PC-3 (cell line): Measurements from ENCODE around the gene RPL37A. TPM values are rescaled to one million over a fixed set of nuclear protein-coding genes. Genes with fewer than 3 reads are reported as not detected.

Experiments used
- ATAC-seq: fragments of 200-7000 bp; cut with Tn5 transposase; 2 replicates; pipeline ENCODE4 v1.9.1; 2020; ENCODE audit warnings: mild to moderate bottlenecking, moderate library complexity
- BruUV-seq: library from RNA; stranded (reverse); fragments of 400-500 nt; replicated peaks from 2 replicates; lab custom pipeline; 2021; lab: Mats Ljungman, UMichigan
- CTCF ChIA-PET: fragments of 300-600 bp; sonication (Branson Sonifier 250); formaldehyde crosslinking; loops from one replicate; lab custom pipeline; 2022; ENCODE audit warnings: antibody characterized with exemption; lab: Charles Lee
- POLR2A ChIA-PET: fragments of 300-600 bp; sonication (Branson Sonifier 250); formaldehyde crosslinking; loops from one replicate; lab custom pipeline; 2022; ENCODE audit warnings: antibody characterized with exemption; ENCODE audit not compliant: unreplicated experiment; lab: Charles Lee
- DNase-seq: peaks from one replicate; pipeline ENCODE4 v3.0.0-alpha.2; 2015
- H2AFZ ChIP-seq: fragments of 300-600 bp; sonication (generic); 2 replicates; pipeline ENCODE4 v1.6.0; 2016; ENCODE audit warnings: antibody characterized with exemption, low read length
- H3F3A ChIP-seq: fragments of 300-600 bp; sonication (generic); one replicate; pipeline ENCODE4 v1.6.0; 2017; ENCODE audit warnings: antibody characterized with exemption, low read length, control low read depth, mild to moderate bottlenecking; ENCODE audit not compliant: unreplicated experiment
- H3K27ac ChIP-seq: fragments of 300-600 bp; sonication (generic); 2 replicates; pipeline ENCODE4 v1.5.1; 2016; ENCODE audit warnings: mild to moderate bottlenecking, low read length
- H3K27me3 ChIP-seq: fragments of 300-600 bp; sonication (generic); 2 replicates; pipeline ENCODE4 v1.6.1; 2016; ENCODE audit warnings: low read length, mixed read lengths
- H3K36me3 ChIP-seq: fragments of 300-600 bp; sonication (generic); 2 replicates; pipeline ENCODE4 v1.6.1; 2016; ENCODE audit warnings: low read depth, mixed run types, low read length, mixed read lengths
- H3K4me1 ChIP-seq: fragments of 300-600 bp; sonication (generic); 2 replicates; pipeline ENCODE4 v1.5.1; 2016; ENCODE audit warnings: low read length; ENCODE audit not compliant: insufficient read depth
- H3K4me2 ChIP-seq: fragments of 300-600 bp; sonication (generic); 2 replicates; pipeline ENCODE4 v1.6.0; 2016; ENCODE audit warnings: low read length
- H3K4me3 ChIP-seq: fragments of 300-600 bp; sonication (generic); 2 replicates; pipeline ENCODE4 v1.5.1; 2016; ENCODE audit warnings: mild to moderate bottlenecking, low read length, mixed read lengths
- H3K79me2 ChIP-seq: fragments of 300-600 bp; sonication (generic); 2 replicates; pipeline ENCODE4 v1.6.1; 2017; ENCODE audit warnings: low read length, mixed read lengths
- H3K9ac ChIP-seq: fragments of 300-600 bp; sonication (generic); 2 replicates; pipeline ENCODE4 v1.6.0; 2016; ENCODE audit warnings: mild to moderate bottlenecking, low read length
- H3K9me2 ChIP-seq: fragments of 300-600 bp; sonication (generic); replicated peaks from 2 replicates; pipeline ENCODE4 v1.6.1; 2016; ENCODE audit warnings: mixed run types, low read length, mixed read lengths
- H3K9me3 ChIP-seq: fragments of 300-600 bp; sonication (generic); 2 replicates; pipeline ENCODE4 v1.6.1; 2016; ENCODE audit warnings: low read length, mixed read lengths
- H4K20me1 ChIP-seq: fragments of 300-600 bp; sonication (generic); 2 replicates; pipeline ENCODE4 v1.6.1; 2016; ENCODE audit warnings: low read length, mixed read lengths
- EZH2 ChIP-seq: fragments of 300-600 bp; sonication (generic); IDR thresholded peaks from one replicate; pipeline ENCODE4 v1.6.1; 2017; ENCODE audit warnings: antibody characterized with exemption, mild to moderate bottlenecking, low read length; ENCODE audit not compliant: unreplicated experiment
- EZH2phosphoT487 ChIP-seq: fragments of 300-600 bp; sonication (generic); IDR thresholded peaks from 2 replicates; pipeline ENCODE4 v1.6.1; 2018; ENCODE audit warnings: mild to moderate bottlenecking, antibody characterized with exemption, low read length, borderline replicate concordance
- intact Hi-C: fragments of 100-400 bp; cut with micrococcal nuclease; formaldehyde crosslinking; loops from 2 replicates; pipeline ENCODE4 v1.9.0; 2023
- total RNA-seq: library from RNA; depleted of rRNA; stranded (reverse); fragments of >200 nt; gene quantifications from 2 replicates; pipeline ENCODE4 v1.2.3, GENCODE V29; 2014
- TF ChIP-seq, protein P1 (sequence below): fragments of 300-600 bp; sonication (generic); conservative IDR thresholded peaks from 2 replicates; pipeline ENCODE4 v1.5.1; 2017; ENCODE audit warnings: antibody characterized with exemption, low read depth, mild to moderate bottlenecking, low read length

Gene RPL37A
- total RNA-seq, 1 experiment from 2014 or later: 2,472 TPM

DNA sequence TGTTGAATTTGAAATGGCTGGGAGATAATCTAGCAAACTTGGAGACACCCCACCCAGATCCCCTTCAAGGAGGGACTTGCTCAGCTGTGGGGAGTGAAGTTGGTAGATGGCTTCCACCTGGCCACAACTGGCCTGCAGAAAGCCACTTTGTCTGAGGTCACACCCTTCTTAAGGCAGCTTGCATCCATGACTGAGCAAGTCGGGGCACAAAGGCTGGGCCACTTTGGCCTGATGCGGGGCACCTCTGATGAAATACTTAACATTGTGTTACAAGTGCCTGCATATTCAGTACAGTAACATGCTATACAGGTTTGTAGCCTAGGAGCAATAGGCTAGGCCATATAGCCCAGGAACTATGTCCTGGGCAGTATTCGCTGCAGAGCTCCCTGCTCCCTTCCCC lies 13.4 kb upstream of the RPL37A start:
- Histone ChIP-seq H3K27ac (no peak overlapping the region), H3K27me3 (no peaks in the 10 kb centered on the region), H3K36me3 (no peaks in the 10 kb centered on the region), H3K4me3 (no peak overlapping the region), H3K9me3 (no peaks in the 10 kb centered on the region), H3K9me2 (no peaks in the 10 kb centered on the region), H3K4me1 (peaks cover 10% of the 10 kb centered on the region), H3K9ac (no peak overlapping the region), H2AFZ (no peak overlapping the region), H3F3A (no peaks in the 10 kb centered on the region), H3K79me2 (no peaks in the 10 kb centered on the region), H4K20me1 (no peaks in the 10 kb centered on the region), H3K4me2 (no peak overlapping the region)
- no peak for DNase-seq
- intact Hi-C loops: no loop called here
- POLR2A ChIA-PET: no interaction called here
- TF ChIP-seq, protein P1, sequence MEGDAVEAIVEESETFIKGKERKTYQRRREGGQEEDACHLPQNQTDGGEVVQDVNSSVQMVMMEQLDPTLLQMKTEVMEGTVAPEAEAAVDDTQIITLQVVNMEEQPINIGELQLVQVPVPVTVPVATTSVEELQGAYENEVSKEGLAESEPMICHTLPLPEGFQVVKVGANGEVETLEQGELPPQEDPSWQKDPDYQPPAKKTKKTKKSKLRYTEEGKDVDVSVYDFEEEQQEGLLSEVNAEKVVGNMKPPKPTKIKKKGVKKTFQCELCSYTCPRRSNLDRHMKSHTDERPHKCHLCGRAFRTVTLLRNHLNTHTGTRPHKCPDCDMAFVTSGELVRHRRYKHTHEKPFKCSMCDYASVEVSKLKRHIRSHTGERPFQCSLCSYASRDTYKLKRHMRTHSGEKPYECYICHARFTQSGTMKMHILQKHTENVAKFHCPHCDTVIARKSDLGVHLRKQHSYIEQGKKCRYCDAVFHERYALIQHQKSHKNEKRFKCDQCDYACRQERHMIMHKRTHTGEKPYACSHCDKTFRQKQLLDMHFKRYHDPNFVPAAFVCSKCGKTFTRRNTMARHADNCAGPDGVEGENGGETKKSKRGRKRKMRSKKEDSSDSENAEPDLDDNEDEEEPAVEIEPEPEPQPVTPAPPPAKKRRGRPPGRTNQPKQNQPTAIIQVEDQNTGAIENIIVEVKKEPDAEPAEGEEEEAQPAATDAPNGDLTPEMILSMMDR: no peak
- TF ChIP-seq EZH2phosphoT487: no peak
- no peak for TF ChIP-seq EZH2
- CTCF ChIA-PET: no interaction called here
- no peak for ATAC-seq
- no TSS peak for BruUV-seq

DNA sequence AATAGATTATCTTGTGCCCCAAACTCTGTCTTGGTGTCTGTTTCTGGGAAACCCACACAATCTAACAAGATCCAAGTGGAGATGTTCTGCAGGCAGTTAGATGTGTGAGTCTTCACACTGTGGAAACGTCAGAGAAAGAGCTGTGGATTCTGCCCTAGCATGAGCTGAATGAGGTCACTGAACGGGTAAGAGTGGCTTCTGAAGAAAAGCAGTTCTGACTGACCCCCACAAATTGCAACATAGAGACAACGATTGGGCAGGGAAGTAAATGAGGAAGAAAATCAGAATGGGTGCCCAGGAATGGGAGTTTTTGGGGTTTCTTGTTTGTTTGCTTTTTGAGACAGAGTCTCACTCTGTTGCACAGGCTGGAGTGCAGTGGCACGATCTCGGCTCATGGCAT lies 12.9 kb upstream of the RPL37A start:
- ChIA-PET POLR2A (no interaction called here), CTCF (interaction anchor here (0.6 kb wide), 1 partner anchor 76 kb away, joined by 3 read pairs; no protein-coding TSS in a partner anchor)
- no peaks in the 10 kb centered on the region for H3K9me3 ChIP-seq

DNA sequence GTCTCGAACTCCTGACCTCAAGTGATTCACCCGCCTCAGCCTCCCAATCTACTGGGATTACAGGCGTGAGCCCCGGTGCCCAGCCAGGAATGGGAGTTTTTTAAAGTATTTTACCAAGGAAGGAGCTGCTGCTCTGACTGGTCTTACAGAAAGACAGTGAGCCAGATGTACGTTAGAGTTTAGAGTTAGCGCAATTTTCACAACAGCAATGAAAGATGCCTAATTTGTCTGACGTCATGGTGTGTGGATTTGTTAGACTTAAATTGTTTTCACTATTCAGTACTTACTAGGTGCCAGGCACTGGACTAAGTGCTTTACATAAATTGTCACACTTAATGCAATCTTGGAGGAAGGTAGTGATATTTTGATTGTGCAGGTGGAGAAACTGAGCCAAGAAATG lies 12.4 kb upstream of the RPL37A start:
- no peaks in the 10 kb centered on the region for H3K36me3 ChIP-seq
- H4K20me1 ChIP-seq: no peaks in the 10 kb centered on the region
- intact Hi-C loops: no loop called here
- no peaks in the 10 kb centered on the region for H3F3A ChIP-seq
- ATAC-seq: no peak
- H3K27me3 ChIP-seq: no peaks in the 10 kb centered on the region
- H3K27ac ChIP-seq: no peak overlapping the region
- H3K4me2 ChIP-seq: no peak overlapping the region
- ChIA-PET CTCF (interaction anchor here (0.6 kb wide), 1 partner anchor 77 kb away, joined by 3 read pairs; no protein-coding TSS in a partner anchor), POLR2A (no interaction called here)
- no peak for DNase-seq
- no peak overlapping the region for H2AFZ ChIP-seq
- no peak overlapping the region for H3K4me3 ChIP-seq
- no peaks in the 10 kb centered on the region for H3K9me3 ChIP-seq
- no peaks in the 10 kb centered on the region for H3K9me2 ChIP-seq
- peaks cover 11% of the 10 kb centered on the region for H3K4me1 ChIP-seq
- H3K9ac ChIP-seq: no peak overlapping the region
- no TSS peak for BruUV-seq
- no peaks in the 10 kb centered on the region for H3K79me2 ChIP-seq
- TF ChIP-seq, protein P1: no peak
- TF ChIP-seq EZH2phosphoT487 (no peak), EZH2 (no peak)

More for the DNA sequence above, 12.9 kb upstream of the RPL37A start:
- H3K27me3 ChIP-seq: no peaks in the 10 kb centered on the region
- ATAC-seq: no peak
- H2AFZ ChIP-seq: no peak overlapping the region
- H3K36me3 ChIP-seq: no peaks in the 10 kb centered on the region
- no peak overlapping the region for H3K4me3 ChIP-seq
- peaks cover 11% of the 10 kb centered on the region for H3K4me1 ChIP-seq
- H3K27ac ChIP-seq: no peak overlapping the region
- H3K79me2 ChIP-seq: no peaks in the 10 kb centered on the region
- H3F3A ChIP-seq: no peaks in the 10 kb centered on the region
- BruUV-seq: no TSS peak
- no peak overlapping the region for H3K9ac ChIP-seq
- H3K9me2 ChIP-seq: no peaks in the 10 kb centered on the region
- H3K4me2 ChIP-seq: no peak overlapping the region
- TF ChIP-seq EZH2phosphoT487 (no peak), EZH2 (no peak)
- TF ChIP-seq, protein P1: no peak
- DNase-seq: no peak
- no peaks in the 10 kb centered on the region for H4K20me1 ChIP-seq
- intact Hi-C loops: no loop called here
